Epithelial cell of esophagus (primary cell): ENCODE results near the gene SLC6A1.

ENCODE experiments used
- DNase-seq: peaks from one replicate; pipeline ENCODE4 v3.0.0; 2010; ENCODE audit warnings: low read depth
- H3K4me3 ChIP-seq: 2 replicates; pipeline ENCODE4 v1.5.1; 2011; ENCODE audit warnings: mild to moderate bottlenecking, low read length, control low read depth
- CTCF ChIP-seq: IDR thresholded peaks from 2 replicates; pipeline ENCODE4 v1.5.1; 2011; ENCODE audit warnings: low read depth, mild to moderate bottlenecking, low read length, control low read depth, inconsistent platforms; ENCODE audit not compliant: insufficient read depth; ENCODE audit errors: missing control alignments

SLC6A1 gene

DNA sequence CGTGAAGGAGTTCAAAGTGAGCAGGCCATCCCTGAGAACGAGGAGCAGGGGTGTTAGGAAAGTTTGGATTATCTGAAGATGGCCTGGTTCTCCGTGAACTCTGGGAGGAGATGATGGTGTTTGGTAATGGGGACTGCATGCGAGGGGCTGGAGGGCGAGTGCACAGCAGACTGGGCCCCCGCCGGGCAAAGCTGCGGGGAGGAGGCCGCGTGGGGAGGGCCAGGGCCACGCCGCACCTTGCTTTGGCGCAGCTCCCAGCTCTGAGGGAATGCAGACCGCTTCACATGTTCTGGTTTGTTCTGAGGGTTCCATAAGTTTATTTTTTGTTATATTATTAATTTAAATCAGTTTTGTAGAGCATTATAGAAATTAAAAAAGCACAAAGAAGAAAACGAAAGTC lies 22.2 kb downstream of the SLC6A1 start:
- DNase-seq: no peak
- TF ChIP-seq CTCF: no peak

GRCh38 chr3:11015369-11015768 lies 22.8 kb downstream of the SLC6A1 start:
- TF ChIP-seq CTCF: no peak
- DNase-seq: no peak
- H3K4me3 ChIP-seq: no peak overlapping the region

More for the DNA sequence above, 22.2 kb downstream of the SLC6A1 start:
- no peak overlapping the region for H3K4me3 ChIP-seq

DNA sequence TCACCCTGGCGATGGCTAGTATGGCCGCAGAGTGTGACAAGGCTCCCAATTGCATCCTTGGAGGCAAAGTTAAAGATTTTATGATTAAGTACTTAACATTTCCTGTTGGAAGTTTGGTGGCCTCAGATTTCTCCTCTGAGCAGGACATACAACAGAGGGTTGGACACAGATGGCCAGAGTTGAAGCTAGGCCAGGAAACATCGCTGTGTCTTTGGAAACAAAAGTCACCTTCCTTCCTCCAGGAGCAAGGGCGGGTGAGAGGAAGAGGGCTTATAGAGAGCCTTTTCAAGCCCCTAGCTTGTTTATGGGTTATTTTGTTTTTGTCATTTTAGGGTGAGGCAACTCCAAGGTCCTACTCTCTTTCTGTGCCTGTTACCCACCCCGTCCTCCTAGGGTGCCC lies 24.2 kb downstream of the SLC6A1 start:
- TF ChIP-seq CTCF: no peak
- no peak overlapping the region for H3K4me3 ChIP-seq
- DNase-seq: no peak

- H3K4me3 ChIP-seq: no peak overlapping the region
- TF ChIP-seq CTCF: no peak
- peak; percentile 38 for DNase-seq
Measured at GRCh38 chr3:11019116-11019819, 26.7 kb downstream of the SLC6A1 start.

DNA sequence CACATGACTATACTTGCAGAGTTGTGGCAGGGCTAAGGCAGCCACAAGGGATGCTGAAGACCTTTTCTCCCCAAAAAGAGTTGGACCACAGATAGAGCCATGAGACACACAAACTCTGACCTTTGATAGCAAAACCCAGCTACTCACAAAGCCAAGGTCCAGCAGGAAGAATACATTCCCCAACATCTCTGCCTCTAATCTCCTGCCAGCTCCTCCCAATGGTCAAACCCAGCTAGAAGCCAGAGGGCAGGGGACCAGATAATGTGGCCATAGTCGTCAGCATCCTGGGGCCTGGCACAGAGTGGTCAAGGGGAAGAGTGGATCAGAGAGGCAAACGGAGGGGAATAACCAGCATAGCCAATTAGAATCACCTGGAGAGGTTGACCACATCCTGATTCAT lies 28.2 kb downstream of the SLC6A1 start:
- TF ChIP-seq CTCF: no peak
- H3K4me3 ChIP-seq: no peak overlapping the region
- DNase-seq: no peak

DNA sequence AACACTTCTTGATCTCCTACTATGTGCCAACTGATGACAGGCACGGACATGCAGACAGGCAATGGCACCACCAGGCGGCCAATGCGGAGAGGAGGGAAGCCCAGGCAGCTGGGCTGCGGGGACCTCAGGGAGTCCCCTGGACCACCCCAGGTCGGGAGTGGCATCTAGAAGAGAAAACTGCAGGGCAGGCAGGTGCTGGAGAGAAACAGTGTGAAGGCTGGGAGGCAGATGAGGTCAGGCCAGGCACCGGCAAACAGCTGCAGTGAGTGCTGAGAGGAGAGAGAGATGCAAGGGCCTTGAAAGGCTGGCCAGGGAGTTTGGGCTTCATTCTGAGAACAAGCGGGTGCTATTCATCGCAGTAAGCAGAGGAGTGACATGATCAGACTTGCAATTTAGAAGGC lies 29.1 kb downstream of the SLC6A1 start:
- no peak overlapping the region for H3K4me3 ChIP-seq
- no peak for TF ChIP-seq CTCF
- peak; percentile 16 for DNase-seq

DNA sequence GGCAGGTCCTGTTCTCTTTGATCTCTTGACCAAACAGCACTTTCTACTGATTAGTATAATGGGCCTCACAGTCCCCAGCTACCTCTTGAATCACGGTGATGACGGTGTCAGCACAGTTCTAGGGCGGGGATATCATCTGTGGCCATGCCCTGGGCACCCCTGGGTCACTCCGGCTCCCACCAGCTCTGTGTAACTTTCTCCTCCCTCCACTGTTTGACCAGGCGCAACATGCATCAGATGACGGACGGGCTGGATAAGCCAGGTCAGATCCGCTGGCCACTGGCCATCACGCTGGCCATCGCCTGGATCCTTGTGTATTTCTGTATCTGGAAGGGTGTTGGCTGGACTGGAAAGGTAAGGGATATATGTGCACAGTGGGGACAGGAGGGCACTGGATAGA lies 29.6 kb downstream of the SLC6A1 start:
- no peak for TF ChIP-seq CTCF
- no peak overlapping the region for H3K4me3 ChIP-seq
- DNase-seq: no peak
